ENCODE results near the gene MFN2. TPM values are rescaled to one million over a fixed set of nuclear protein-coding genes. Genes with fewer than 3 reads are reported as not detected.

The MFN2 gene
- total and polyA plus RNA-seq, 2 experiments from 2014 or later = 48.0 to 57.9 TPM

DNA sequence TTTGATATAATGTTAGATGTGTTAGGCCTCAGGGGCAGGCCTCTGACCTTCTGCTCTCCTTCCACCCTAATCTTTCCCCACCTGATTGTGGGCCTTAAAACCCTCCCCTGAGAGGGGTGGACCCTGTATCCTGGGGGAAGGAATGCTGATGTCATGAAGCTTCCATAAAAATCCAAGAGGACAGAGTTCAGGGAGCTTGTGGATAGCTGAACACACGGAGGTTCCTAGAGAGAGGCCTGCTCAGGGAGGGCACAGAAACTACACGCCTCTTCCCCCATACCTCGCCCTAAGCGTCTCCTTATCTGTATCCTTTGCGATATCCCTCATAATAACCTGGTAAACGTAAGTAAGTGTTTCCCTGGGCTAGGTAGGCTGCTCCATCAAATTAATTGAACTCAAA lies 4.3 kb downstream of the MFN2 start:
- Histone ChIP-seq H2AFZ (no peak overlapping the region), H3K9me2 (ENCODE audit: insufficient read depth) (no peaks in the 10 kb centered on the region), H3K4me1 (ENCODE audit: insufficient read depth) (peaks cover 24% of the 10 kb centered on the region), H3K79me2 (ENCODE audit: insufficient read depth) (peaks cover 92% of the 10 kb centered on the region), H4K20me1 (ENCODE audit: insufficient read depth) (no peaks in the 10 kb centered on the region; the same call in 1 of the 2 replicates), H3K9ac (no peak overlapping the region), H3F3A (ENCODE audit: insufficient read depth) (peaks cover 3% of the 10 kb centered on the region; the same call in 1 of the 2 replicates), H3K36me3 (ENCODE audit: low read depth) (peaks cover 14% of the 10 kb centered on the region; the same call in 1 of the 2 replicates), H3K9me3 (ENCODE audit: low read depth) (no peaks in the 10 kb centered on the region), H3K27ac (no peak overlapping the region), H3K4me2 (ENCODE audit: unreplicated experiment) (no peak overlapping the region), H3K27me3 (replicated peaks; ENCODE audit: insufficient read depth) (no peaks in the 10 kb centered on the region), H3K4me3 (no peak overlapping the region)
- no peak for DNase-seq
- no peak for TF ChIP-seq EZH2 (IDR thresholded peaks at IDR 0.05; ENCODE audit: insufficient read depth, poor library complexity, severe bottlenecking)
- TF ChIP-seq EZH2phosphoT487 (IDR thresholded peaks at IDR 0.05; ENCODE audit: insufficient read depth, low read depth) = no peak
- in situ Hi-C loops (cut with MboI) = no loop called here
- 70 to 79% methylated on average over 6 of the region's 6 CpGs for WGBS, 2 experiments (ENCODE audit: low coverage in 1 of 2, low lambda C conversion rate in 2 of 2, missing lambda C conversion rate in 2 of 2)

DNA sequence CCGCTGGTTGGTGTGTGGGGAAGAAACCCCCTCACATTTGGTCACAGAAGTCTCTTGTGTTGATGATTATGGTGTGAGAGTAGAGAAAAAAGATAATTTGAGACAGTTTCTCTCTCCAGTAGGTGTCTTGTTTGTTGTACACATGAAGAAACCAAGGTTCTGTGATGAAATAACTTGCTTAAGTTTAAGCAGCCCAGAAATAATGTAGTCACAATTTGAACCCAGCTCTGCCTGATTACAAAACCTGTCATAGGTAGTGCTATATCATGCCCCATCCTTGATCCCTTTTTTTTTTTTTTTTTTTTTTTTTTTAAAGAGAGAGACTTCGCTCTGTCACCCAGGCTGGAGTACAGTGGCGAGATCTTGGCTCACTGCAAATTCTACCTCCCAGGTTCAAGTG lies 4.9 kb downstream of the MFN2 start:
- H3K36me3 ChIP-seq (ENCODE audit: low read depth) = peaks cover 16% of the 10 kb centered on the region; the same call in 1 of the 2 replicates
- H3K4me3 ChIP-seq = no peak overlapping the region
- in situ Hi-C loops (cut with MboI) = no loop called here
- no peaks in the 10 kb centered on the region for H3K9me2 ChIP-seq (ENCODE audit: insufficient read depth)
- no peaks in the 10 kb centered on the region; the same call in 1 of the 2 replicates for H4K20me1 ChIP-seq (ENCODE audit: insufficient read depth)
- no peaks in the 10 kb centered on the region for H3F3A ChIP-seq (ENCODE audit: insufficient read depth)
- H3K4me1 ChIP-seq (ENCODE audit: insufficient read depth) = peaks cover 23% of the 10 kb centered on the region
- no peak overlapping the region for H3K9ac ChIP-seq
- H3K27me3 ChIP-seq (replicated peaks; ENCODE audit: insufficient read depth) = no peaks in the 10 kb centered on the region
- TF ChIP-seq EZH2 (IDR thresholded peaks at IDR 0.05; ENCODE audit: insufficient read depth, poor library complexity, severe bottlenecking) (no peak), EZH2phosphoT487 (IDR thresholded peaks at IDR 0.05; ENCODE audit: insufficient read depth, low read depth) (no peak)
- no peak for DNase-seq
- no peak overlapping the region for H2AFZ ChIP-seq
- H3K9me3 ChIP-seq (ENCODE audit: low read depth) = no peaks in the 10 kb centered on the region
- 87 to 100% methylated on average over 2 to 3 of the region's 3 CpGs for WGBS, 2 experiments (ENCODE audit: low coverage in 1 of 2, low lambda C conversion rate in 2 of 2, missing lambda C conversion rate in 2 of 2)
- H3K27ac ChIP-seq = 0 out of 2 replicates have a peak overlapping the region, but pooled peaks have one; percentile 48
- H3K4me2 ChIP-seq (ENCODE audit: unreplicated experiment) = no peak overlapping the region
- peaks cover 98% of the 10 kb centered on the region for H3K79me2 ChIP-seq (ENCODE audit: insufficient read depth)

DNA sequence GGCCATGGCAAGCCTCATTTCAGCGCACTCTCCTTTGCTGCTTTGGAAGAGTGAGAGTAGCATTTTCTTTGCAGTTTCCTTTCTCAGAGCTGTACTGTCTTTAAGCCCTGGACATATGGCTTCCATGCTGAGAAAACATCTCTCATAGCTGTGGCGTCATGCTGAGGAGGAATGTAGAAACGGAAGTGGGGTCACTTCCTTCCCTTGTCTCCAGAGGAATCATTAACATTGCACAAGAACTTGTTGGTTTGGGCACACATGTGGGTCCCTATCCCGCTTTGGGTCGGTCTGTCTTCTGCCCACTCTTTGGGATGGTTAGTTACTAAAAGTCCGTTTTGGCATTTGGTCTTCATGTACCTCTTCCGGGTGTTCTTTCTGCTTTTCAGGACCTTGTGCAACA lies 5.6 kb downstream of the MFN2 start:
- Histone ChIP-seq H2AFZ (no peak overlapping the region), H3K4me3 (no peak overlapping the region), H3K27me3 (replicated peaks; ENCODE audit: insufficient read depth) (no peaks in the 10 kb centered on the region), H3F3A (ENCODE audit: insufficient read depth) (no peaks in the 10 kb centered on the region), H3K9ac (no peak overlapping the region), H3K4me2 (ENCODE audit: unreplicated experiment) (no peak overlapping the region), H4K20me1 (ENCODE audit: insufficient read depth) (no peaks in the 10 kb centered on the region; the same call in 1 of the 2 replicates), H3K4me1 (ENCODE audit: insufficient read depth) (peaks cover 23% of the 10 kb centered on the region), H3K27ac (peak overlapping the region; percentile 48), H3K79me2 (ENCODE audit: insufficient read depth) (peaks cover 100% of the 10 kb centered on the region), H3K36me3 (ENCODE audit: low read depth) (peaks cover 18% of the 10 kb centered on the region; the same call in 1 of the 2 replicates), H3K9me2 (ENCODE audit: insufficient read depth) (no peaks in the 10 kb centered on the region), H3K9me3 (ENCODE audit: low read depth) (no peaks in the 10 kb centered on the region)
- DNase-seq = peak; percentile 76
- in situ Hi-C loops (cut with MboI) = no loop called here
- 40 to 44% methylated on average over 7 of the region's 7 CpGs for WGBS, 2 experiments (ENCODE audit: low coverage in 1 of 2, low lambda C conversion rate in 2 of 2, missing lambda C conversion rate in 2 of 2)
- TF ChIP-seq EZH2 (IDR thresholded peaks at IDR 0.05; ENCODE audit: insufficient read depth, poor library complexity, severe bottlenecking) (no peak), EZH2phosphoT487 (IDR thresholded peaks at IDR 0.05; ENCODE audit: insufficient read depth, low read depth) (no peak)

DNA sequence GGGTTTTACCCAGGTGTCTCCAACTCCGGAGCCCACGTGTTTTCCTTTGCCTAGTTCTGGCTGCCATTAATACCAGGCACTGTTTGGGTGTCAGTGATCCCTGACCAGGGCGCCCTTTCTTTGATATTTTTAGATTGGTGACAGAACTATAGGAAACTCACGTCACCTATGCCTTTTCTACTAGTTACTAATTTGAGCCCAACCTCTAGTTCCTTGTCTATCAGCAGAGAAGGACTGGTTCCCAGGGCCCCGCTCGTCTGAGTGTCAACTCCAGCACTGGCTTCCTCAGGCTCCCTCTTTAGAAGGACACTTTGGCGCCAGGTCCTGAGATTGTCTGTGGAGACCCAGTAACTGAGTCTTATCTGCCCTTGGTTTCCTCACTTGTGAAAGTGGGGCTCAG lies 9.4 kb downstream of the MFN2 start:
- H3K9me2 ChIP-seq (ENCODE audit: insufficient read depth) = no peaks in the 10 kb centered on the region
- no peaks in the 10 kb centered on the region for H3K27me3 ChIP-seq (replicated peaks; ENCODE audit: insufficient read depth)
- WGBS, 2 experiments (ENCODE audit: low coverage in 1 of 2, low lambda C conversion rate in 2 of 2, missing lambda C conversion rate in 2 of 2) = 98 to 99% methylated on average over 7 of the region's 7 CpGs
- TF ChIP-seq EZH2 (IDR thresholded peaks at IDR 0.05; ENCODE audit: insufficient read depth, poor library complexity, severe bottlenecking) (no peak), EZH2phosphoT487 (IDR thresholded peaks at IDR 0.05; ENCODE audit: insufficient read depth, low read depth) (no peak)
- no peak overlapping the region for H3K9ac ChIP-seq
- H3K4me1 ChIP-seq (ENCODE audit: insufficient read depth) = peaks cover 9% of the 10 kb centered on the region; the same call in 1 of the 2 replicates
- no peak overlapping the region for H3K4me2 ChIP-seq (ENCODE audit: unreplicated experiment)
- no peak overlapping the region for H3K27ac ChIP-seq
- H3K9me3 ChIP-seq (ENCODE audit: low read depth) = no peaks in the 10 kb centered on the region
- peaks cover 21% of the 10 kb centered on the region; the same call in 1 of the 2 replicates for H3K36me3 ChIP-seq (ENCODE audit: low read depth)
- no peak overlapping the region for H3K4me3 ChIP-seq
- in situ Hi-C loops (cut with MboI) = no loop called here
- H4K20me1 ChIP-seq (ENCODE audit: insufficient read depth) = no peaks in the 10 kb centered on the region; the same call in 1 of the 2 replicates
- H3F3A ChIP-seq (ENCODE audit: insufficient read depth) = no peaks in the 10 kb centered on the region
- H2AFZ ChIP-seq = no peak overlapping the region
- peaks cover 63% of the 10 kb centered on the region for H3K79me2 ChIP-seq (ENCODE audit: insufficient read depth)
- no peak for DNase-seq

Data from GM23248 (cell line).